ENCODE measurements around the gene CLEC4F. TPM values are rescaled to one million over a fixed set of nuclear protein-coding genes. Genes with fewer than 3 reads are reported as not detected.

The CLEC4F gene
- total and polyA plus RNA-seq, 4 donors: 0.03 to 0.25 (median 0.19) TPM; not detected in 1

GRCh38 chr2:70769450-70769849, 50.9 kb downstream of the CLEC4F start:
- Histone ChIP-seq H3K9me3 (ENCODE audit: control insufficient read depth in 4 of 4, low read length in 3 of 4) (no peaks in the 10 kb centered on the region), H3K9ac (ENCODE audit: low read depth in 1 of 2, low read length in 2 of 2) (no peak overlapping the region), H3K27ac (ENCODE audit: low read depth in 1 of 2, low read length in 2 of 2) (no peak overlapping the region), H3K36me3 (ENCODE audit: control insufficient read depth in 4 of 4, insufficient read depth in 3 of 4, low read depth in 1 of 4, low read length in 3 of 4) (no peaks in the 10 kb centered on the region), H3K4me1 (ENCODE audit: control insufficient read depth in 4 of 4, insufficient read depth in 4 of 4, low read length in 3 of 4) (peaks cover 3 to 13% (median 10%) of the 10 kb centered on the region in 4 donors), H3K27me3 (ENCODE audit: control insufficient read depth in 4 of 4, insufficient read depth in 4 of 4, low read length in 3 of 4) (peaks cover 0 to 7% (median 5%) of the 10 kb centered on the region in 4 donors), H3K4me3 (ENCODE audit: low read depth in 1 of 3, low read length in 3 of 3) (no peak overlapping the region)
- no peak for DNase-seq (ENCODE audit: low spot score)
- WGBS: 63% methylated on average over 2 of the region's 2 CpGs
- no peak for TF ChIP-seq CTCF (IDR thresholded peaks at IDR 0.05; ENCODE audit: low read depth, low read length, missing input control)
- TF ChIP-seq RAD21 (IDR thresholded peaks at IDR 0.05): no peak
- no peak for TF ChIP-seq EGR1 (IDR thresholded peaks at IDR 0.05; ENCODE audit: low read depth in 2 of 2)
- no peak for TF ChIP-seq NR2F2 (IDR thresholded peaks at IDR 0.05)
- TF ChIP-seq HNF4A (conservative IDR thresholded peaks at IDR 0.05): no peak
- TF ChIP-seq ATF3 (IDR thresholded peaks at IDR 0.05): no peak
- TF ChIP-seq GABPA (IDR thresholded peaks at IDR 0.05 in 1 of 2, conservative IDR thresholded peaks at IDR 0.05 in 1 of 2): no peak
- TF ChIP-seq JUND (IDR thresholded peaks at IDR 0.05): no peak
- TF ChIP-seq HNF4G (IDR thresholded peaks at IDR 0.05): no peak
- TF ChIP-seq RXRA (IDR thresholded peaks at IDR 0.05): no peak
- no peak for TF ChIP-seq FOXA2 (IDR thresholded peaks at IDR 0.05)

- Histone ChIP-seq H3K4me1 (ENCODE audit: control insufficient read depth in 4 of 4, insufficient read depth in 4 of 4, low read length in 3 of 4) (peaks cover 3 to 13% (median 10%) of the 10 kb centered on the region in 4 donors), H3K27ac (ENCODE audit: low read depth in 1 of 2, low read length in 2 of 2) (no peak overlapping the region), H3K9me3 (ENCODE audit: control insufficient read depth in 4 of 4, low read length in 3 of 4) (no peaks in the 10 kb centered on the region), H3K9ac (ENCODE audit: low read depth in 1 of 2, low read length in 2 of 2) (no peak overlapping the region), H3K36me3 (ENCODE audit: control insufficient read depth in 4 of 4, insufficient read depth in 3 of 4, low read depth in 1 of 4, low read length in 3 of 4) (no peaks in the 10 kb centered on the region), H3K27me3 (ENCODE audit: control insufficient read depth in 4 of 4, insufficient read depth in 4 of 4, low read length in 3 of 4) (peaks cover 0 to 11% (median 4%) of the 10 kb centered on the region in 4 donors), H3K4me3 (ENCODE audit: low read depth in 1 of 3, low read length in 3 of 3) (no peak overlapping the region)
- TF ChIP-seq YY1 (IDR thresholded peaks at IDR 0.05): no peak
- TF ChIP-seq RAD21 (IDR thresholded peaks at IDR 0.05): no peak
- no peak for TF ChIP-seq TAF1 (conservative IDR thresholded peaks at IDR 0.05)
- no peak for TF ChIP-seq JUND (IDR thresholded peaks at IDR 0.05)
- no peak for TF ChIP-seq MAX (IDR thresholded peaks at IDR 0.05)
- TF ChIP-seq SP1 (IDR thresholded peaks at IDR 0.05): no peak
- TF ChIP-seq REST (IDR thresholded peaks at IDR 0.05): no peak
- TF ChIP-seq ATF3 (IDR thresholded peaks at IDR 0.05): no peak
- no peak for TF ChIP-seq FOXA1 (IDR thresholded peaks at IDR 0.05)
- no peak for TF ChIP-seq EGR1 (IDR thresholded peaks at IDR 0.05; ENCODE audit: low read depth in 2 of 2)
- no peak for TF ChIP-seq HNF4G (IDR thresholded peaks at IDR 0.05)
- TF ChIP-seq FOXA2 (IDR thresholded peaks at IDR 0.05): no peak
- no peak for TF ChIP-seq HNF4A (conservative IDR thresholded peaks at IDR 0.05)
- TF ChIP-seq GABPA (IDR thresholded peaks at IDR 0.05 in 1 of 2, conservative IDR thresholded peaks at IDR 0.05 in 1 of 2): no peak
- no peak for TF ChIP-seq ZBTB33 (IDR thresholded peaks at IDR 0.05)
- TF ChIP-seq NR2F2 (IDR thresholded peaks at IDR 0.05): no peak
- WGBS: 61% methylated on average over 7 of the region's 7 CpGs
- no peak for DNase-seq (ENCODE audit: low spot score)
Measured at GRCh38 chr2:70768590-70769085, 51.8 kb downstream of the CLEC4F start.
